Measurements from ENCODE around the gene SLC38A9.
A peak's percentile ranks its signal among the peaks of the same experiment; 100 is the strongest.

The SLC38A9 gene

DNA sequence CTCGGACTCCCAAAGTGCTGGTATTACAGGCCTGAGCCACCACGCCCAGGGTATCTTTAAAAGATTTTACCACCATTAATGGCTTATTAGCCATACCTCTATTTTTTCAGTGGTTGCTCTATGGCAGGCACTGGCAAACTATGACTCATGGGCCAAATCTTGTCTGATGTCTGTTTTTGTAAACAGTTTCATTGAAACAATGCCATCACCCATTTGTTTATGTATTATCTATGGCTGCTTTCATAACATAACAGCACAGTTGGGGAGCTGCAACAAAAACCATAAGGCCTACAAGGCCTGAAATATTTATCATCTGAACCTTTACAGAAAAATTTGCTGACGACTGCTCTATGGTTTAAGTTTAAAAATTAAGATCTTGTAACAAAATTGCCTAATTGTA, 66.8 kb downstream of the SLC38A9 start:
- DNase-seq = no peak

DNA sequence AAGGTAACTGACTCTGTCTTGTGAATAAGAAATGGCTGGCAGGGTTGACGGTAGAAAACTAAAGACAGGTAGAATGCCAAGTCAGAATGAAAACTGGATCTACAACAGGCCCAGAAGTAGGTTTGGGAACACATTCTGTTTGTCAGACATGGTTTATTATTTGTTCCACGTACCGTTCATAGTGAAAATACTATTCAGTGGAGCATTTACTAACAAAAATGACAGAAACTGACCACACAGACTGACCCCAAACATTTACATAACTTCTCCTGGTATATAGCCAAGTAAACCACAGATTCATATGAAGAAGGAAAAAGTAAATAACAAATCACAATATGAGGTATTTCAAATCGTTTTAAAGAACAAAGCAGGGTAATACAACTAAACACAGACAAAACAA, 73.7 kb downstream of the SLC38A9 start:
- no peak for DNase-seq

DNA sequence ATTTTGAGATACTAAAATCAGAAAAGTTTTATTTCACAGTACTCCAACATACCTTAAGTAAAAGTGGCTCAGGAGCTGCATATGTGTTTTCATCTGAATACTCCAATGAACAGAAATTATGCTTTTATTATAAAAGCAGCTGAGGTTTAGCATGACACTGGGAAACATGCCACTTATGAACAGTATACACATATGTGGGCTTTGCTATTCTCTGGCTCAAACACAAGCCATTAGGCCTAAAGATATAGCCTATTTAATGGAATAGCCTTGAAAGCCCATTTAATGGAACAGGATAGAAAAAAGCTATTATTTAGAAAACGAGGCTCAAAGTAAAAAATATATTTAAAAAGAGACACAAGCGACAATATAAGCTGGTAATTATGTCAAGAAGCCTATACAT, 74.1 kb downstream of the SLC38A9 start:
- DNase-seq = no peak

DNA sequence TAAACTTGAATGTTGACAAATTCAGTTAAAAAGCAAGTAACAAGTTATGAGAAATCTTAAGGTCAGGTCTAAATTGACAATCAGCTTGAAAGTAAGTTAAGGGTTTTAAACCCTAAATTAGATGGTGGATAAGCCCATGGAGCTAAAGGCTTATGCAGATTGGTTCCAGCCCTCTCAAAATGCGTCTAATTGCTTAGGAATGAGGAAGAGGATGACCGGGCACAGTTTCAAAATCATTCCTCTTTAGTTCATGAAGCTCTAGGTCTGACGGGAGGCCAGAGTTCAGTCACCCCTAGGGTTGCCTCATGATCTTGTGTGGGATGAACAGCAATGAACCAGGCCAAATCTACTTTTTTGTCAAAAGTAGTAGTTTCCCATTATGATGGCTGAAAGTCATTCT, 75.4 kb downstream of the SLC38A9 start:
- peak; percentile 64 to 76 (median 72) for DNase-seq

DNA sequence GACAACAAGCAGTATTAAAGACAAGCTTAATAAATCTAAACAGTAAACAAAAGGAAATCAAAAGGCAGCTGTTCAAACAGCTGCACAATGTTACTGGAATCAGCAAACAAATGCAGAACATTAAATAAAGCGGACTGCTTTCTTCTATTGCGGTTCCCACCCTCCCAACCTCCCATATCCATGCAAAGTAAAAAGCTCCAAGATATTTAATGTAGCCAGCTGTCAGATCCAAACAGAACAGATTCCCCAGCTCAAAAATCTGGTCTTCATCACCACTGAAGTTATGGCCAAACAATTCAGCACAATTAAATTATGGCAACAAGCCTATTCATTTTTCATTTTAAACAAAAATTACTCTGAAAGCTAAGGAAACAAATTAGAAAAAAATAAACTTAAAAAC, 75.9 kb downstream of the SLC38A9 start:
- no peak for DNase-seq

DNA sequence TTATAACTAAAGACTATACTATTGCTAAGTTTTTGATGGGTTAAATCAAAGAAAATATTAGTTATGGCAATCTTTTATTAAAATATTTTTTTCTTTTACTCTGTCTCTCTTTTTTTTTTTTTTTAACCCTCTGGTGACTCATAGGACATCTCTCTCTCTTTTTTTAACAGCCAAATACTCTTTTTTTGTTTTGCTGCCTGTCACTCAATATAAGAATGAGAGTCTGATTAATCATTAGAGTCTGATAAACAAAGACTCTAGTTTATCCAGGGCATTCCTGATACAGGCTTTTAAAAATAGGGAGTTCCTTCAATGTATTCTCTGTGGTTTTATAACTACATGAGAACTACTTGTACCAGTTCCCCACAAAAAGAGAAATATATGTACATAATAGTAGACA, 77.3 kb downstream of the SLC38A9 start:
- DNase-seq = no peak

DNA sequence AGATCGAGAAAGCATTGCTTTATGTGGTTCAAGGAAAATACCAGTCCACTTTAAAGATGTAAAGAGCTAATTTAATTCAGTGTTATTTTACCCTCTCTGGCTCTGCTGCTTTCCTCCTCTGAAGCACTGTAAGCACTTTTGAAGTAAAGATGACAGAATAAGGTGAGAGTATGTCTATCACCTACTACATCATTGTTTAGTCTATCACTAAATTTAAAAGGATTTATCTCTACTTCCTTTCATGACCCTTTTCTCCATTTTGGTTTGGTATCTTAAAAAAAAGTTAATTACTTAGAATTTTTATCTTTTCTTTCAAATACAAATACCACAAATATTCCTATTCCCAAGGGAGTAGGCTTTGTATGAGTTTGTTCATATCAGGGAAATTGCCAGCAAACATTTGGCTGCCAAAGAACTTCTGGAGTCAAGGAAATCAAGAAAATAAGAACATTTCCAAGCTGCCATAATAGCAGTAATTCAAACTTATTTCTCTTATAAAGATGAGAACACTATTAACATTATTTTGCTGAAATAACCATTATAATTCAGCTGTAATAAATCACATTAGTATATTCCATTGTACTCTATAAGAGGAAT, 77.8 kb downstream of the SLC38A9 start:
- DNase-seq = no peak

DNA sequence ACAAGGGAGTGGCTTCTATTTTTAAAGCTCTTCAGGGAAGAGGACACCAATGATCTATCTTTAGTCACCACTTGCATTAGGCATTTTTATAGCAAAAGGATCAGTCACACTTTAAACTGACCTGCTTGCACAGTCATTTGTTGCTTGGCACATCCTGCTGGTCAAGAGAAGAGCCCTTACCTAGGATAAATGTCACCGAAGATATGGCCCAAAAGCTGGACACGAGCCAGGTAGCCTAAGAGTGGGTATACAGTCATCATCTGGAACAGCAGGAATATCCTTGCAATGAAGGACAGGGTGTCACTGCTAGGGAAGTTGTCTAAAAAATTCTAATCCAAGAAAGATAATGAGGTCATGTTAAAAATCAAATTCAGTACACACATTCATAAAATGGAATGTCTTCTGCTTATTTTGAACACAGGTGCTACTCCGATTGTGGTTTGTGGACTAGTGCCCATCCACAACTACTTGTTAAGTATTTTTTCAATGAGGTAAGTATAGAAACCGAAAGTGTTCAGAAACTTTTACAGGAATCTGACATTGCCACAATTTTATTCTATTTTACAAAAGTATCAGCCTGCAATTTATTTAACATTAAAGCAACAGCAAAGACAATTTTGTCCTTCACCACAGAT, 78.4 kb downstream of the SLC38A9 start:
- no peak for DNase-seq

DNA sequence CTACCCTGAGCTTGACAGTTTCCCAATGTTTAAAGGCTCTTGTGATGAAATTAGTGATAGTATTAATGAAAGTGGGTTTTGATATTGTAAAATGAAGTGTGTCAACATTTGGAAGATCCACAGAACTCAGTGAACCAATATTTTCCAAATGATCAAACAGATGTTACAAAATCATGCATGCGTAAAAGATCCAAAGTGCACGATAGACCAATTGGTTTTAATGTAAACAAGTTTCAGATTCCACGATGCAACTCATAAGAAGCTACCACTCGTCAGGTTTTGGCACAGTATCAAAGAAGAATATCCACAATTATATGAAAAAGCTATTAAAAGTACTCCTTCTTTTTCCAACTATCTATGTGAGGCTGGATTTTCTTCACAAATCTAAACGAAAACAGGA, 82.3 kb downstream of the SLC38A9 start:
- DNase-seq = no peak

DNA sequence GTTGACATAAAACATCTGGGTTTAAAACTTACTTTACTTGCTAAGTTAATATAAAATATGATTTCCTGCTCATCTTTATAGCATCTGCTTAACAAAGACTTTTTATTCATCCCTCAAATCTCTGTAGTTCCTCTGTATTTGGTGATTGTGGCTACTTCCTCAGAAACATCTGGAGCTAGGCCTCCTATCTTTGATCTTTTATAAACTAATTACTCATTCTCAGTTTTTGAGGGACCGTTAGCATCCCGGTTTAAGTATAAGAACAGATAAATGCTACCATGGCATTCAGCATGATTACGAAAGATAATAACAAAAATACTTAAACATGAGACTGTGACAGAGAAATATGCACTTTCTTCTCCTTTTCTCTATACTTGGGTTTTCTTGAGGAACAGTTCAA, 85.3 kb downstream of the SLC38A9 start:
- no peak for DNase-seq

DNA sequence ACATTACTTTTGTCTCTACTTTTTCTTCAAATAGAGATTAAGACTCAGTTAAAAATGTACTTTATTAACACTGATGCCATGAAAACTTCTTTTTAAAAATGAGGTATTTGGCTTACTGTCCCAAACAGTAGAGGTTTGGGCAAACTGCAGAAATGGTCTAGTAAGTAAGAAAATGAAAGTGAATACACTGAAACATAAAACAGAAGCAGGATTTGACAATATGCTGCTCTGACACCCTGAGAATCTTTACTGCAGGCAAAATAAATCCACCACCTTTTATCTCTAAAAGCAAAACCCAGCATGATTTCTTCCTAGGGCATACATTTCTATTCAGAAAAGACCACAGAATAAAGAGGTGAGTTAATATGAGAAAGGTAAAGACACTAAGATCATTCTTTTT, 86.2 kb downstream of the SLC38A9 start:
- DNase-seq = no peak

DNA sequence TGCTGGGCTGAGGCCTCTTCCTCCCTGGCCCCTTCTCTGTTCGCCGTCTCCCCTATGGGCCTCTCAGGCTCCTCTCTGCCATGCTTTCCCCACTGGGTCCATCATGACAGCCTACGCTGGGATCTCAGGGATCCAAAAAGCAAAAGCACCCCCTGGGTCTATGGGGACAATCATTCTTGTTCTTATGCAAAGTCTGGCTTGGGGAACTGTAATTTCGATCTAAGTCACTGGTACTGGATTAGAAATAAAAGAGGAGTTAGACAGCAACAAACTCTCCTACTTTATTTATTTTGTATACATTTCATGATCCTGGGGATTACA, 86.6 kb downstream of the SLC38A9 start:
- no peak for DNase-seq

DNA sequence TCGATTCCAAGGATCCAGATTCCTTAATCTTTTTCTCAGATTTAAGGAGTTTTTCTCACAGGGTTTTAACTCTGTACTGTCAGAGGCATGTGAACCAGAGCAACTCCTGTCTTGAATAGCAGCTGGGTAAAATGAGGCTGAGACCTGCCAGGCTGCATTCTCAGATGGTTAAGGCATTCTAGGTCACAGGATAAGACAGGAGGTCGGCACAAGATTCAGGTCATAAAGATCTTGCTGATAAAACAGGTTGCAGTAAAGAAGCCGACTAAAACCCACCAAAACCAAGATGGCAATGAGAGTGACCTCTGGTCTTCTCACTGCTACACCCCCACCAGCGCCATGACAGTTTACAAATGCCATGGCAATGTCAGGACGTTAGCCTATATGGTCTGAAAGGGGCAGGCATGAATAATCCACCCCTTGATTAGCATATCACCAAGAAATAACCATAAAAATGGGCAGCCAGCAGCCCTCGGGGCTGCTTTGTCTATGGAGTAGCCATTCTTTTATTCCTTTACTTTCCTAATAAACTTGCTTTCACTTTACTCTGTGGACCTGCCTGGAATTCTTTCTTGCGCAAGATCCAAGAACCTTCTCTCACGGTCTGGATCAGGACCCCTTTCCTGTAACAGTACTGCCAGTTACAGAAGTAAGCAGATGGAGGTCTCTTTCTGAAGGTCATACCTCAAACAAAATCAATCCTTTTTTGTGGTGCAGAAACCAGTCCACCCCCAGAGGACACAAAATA, 87.1 kb downstream of the SLC38A9 start:
- DNase-seq = no peak

DNA sequence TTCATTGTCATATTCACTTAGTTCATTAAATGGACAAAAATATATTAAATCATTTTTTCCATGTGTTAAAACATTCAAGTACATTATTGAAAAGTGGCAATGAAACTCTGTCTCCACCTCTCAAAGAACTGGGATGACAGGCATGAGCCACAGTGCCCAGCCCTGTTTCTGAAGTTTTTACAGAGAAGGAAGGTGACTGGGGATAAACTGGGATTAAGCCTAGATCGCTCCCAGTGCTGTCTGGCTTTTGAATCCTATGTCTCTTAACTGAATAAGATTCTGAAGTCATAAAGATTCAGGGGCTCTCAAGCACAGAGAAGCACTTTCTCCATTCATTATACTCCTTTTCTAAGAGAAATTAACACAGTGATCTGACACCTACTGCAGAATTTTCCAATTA, 88.3 kb downstream of the SLC38A9 start:
- no peak for DNase-seq

DNA sequence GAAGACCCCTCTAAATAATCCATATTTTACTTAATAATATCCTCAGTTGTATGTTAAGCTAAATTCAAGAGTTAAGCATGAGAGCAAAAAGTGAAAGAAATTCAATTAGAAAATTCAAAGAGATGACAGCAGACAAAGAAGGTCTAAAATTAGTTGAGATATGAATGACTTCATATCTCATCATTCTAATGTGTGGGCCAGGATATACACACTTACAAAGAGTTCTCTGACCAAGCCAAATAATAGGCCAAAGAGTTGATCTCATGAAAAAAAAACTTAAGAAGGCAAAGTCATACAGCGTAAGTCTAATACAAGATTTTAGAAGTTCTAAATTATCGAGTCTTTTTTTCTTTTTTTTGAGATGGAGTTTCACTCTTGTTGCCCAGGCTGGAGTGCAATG, 89.7 kb downstream of the SLC38A9 start:
- DNase-seq = no peak

DNA sequence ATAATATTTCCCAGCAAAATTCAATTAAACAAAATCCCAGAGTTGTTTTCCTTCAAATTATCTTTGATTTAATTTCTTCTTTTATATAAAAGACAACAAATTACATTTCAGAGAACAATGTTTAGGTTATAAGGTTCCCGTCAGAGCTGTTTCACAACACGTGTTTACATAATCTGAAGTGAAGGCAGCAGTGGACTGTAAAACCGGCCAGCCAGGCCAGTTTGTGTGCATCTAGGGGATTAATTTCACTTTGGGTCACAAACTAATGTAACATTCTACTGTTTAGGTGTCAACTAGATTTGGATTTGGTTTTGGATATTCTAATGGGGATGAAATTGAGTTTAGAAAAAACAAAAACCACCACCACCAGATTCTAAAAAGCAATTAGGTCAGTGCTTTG, 90.9 kb downstream of the SLC38A9 start:
- peak in 1 of 3 donors; percentile 5 for DNase-seq

DNA sequence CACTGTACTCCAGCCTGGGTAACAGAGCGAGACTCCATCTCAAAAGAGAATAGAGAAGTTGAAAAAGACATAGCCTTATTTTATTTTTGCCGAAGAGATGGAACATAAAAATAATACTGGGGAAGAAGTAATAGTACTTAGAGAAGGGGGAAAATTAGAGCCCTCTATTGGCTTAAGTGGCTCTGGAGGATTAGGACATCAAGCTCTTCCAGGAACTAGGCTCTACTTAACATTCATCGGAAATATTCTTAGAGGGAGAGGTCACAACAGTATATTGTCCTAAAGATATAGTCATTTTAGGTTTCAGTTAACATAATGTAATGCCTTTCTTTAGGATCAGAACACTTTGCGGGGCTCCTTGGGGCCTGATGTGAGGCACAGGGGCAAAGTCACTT, 91.4 kb downstream of the SLC38A9 start:
- no peak for DNase-seq

DNA sequence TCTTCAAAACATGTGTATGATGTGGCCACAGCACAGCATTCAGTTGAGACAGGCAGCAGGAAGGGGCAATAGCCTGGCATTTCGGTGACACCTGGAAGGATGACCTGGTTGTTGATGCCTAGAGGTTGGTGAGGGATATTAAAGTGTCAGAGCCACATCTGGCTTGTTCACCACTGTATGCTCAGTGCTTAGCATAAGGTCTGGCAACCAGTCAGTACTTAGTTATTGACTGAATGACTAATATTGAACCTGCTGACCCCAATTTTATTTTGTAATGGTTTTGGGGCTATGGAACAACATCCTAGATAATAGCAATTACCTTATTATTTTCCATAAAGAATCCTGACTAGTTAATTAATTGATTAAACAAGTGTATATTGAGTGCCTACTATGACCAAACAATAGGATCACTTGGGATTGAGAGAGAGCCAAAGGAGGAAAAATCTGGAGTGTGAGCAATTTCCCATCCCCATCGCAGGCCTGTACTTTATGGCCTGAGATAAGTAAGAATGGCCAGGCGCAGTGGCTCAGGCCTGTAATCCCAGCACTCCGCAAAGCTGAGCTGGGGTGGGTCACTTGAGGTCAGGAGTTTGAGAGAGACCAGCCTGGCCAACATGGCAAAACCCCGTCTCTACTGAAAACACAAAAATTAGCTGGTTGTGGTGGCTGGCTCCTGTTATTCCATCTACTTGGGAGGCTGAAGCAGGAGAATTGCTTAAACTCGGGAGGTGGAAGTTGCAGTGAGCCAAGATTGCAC, 91.9 kb downstream of the SLC38A9 start:
- DNase-seq = no peak

DNA sequence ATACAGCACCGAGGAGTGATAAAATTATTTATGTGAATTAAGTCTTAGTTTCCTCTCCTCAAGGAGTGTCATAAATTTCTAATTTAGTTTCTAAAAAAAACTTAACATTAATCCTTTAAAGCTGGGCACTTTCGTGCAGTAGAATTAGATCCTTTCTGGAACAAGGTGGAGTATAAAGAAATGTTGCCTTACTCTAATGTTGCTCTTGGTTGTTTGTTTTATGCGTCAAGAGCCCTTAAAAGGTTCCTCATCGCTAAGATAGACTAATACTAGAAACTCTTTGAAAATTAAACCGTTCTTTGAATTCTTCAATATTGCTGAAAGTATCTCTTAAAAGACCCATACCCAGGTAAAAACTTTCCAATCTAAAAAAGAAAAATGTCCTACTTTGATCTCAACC, 93.8 kb downstream of the SLC38A9 start:
- no peak for DNase-seq

DNA sequence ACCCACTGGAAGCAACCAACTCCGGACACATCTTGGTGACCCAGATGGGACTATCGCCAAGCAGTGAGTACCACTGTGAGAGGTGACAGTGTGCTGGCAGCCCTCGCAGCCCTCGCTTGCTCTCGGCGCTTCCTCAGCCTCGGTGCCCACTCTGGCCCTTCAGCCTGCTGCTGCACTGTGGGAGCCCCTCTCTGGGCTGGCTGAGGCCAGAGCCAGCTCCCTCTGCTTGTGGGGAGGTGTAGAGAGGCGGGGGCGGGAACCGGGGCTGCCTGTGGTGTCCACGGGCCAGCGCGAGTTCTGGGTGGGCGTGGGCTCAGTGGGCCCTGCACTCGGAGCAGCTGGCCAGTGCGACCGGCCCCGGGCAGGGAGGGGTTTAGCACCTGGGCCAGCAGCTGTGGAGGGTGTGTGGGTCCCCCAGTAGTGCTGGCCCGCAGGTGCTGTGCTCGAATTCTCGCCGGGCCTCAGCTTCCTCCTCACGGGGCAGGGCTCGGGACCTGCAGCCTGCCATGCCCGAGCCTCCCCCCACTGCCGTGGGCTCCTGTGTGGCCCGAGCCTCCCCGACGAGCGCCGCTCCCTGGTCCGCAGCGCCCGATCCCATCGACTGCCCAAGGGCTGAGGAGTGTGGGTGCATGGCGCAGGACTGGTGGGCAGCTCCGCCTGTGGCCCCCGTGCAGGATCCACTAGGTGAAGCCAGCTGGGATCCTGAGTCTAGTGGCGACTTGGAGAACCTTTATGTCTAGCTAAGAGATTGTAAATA, 98.8 kb downstream of the SLC38A9 start:
- DNase-seq = no peak

DNA sequence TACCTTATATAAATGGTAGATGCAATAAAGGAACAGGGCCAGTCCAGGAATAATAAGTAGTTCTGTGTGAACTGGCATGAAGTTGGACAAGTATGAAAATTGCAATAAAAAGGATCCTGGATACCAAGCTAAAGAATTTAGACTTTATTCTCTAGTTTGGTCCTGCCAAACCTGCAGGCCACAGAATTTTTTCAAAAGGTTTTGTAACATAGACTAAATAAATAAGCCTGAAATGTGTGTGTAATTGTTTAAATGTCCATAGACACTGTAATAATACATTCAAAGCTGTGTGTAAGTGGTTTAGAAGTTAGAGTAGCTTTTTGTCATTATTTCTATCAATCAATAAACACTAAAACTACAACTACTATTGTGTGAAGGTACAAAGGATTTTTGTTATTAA, 101.6 kb downstream of the SLC38A9 start:
- no peak for DNase-seq

DNA sequence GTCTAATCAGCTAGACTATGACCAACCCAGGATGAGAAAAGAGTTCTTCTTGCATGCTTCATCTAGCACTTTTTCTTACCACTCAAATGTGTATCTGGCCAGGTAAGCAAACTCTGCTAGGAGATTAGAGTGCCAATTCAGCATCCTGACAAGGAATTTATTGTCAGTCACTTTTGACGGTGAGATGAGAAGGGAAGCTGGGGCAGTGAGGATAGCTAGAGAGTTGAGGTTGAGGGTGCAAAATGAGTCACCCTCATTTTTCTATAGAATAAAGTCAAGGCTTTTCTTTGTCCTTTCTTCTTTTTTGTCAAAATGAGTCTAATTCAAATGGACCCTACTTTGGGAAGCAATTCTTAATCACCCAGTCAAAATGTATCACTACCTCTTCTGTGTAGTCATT, 102.7 kb downstream of the SLC38A9 start:
- no peak for DNase-seq
